T-helper 2 cell (primary cell): ENCODE results near the gene SLC34A1.
A peak's percentile ranks its signal among the peaks of the same experiment; 100 is the strongest.
"Not testable (repeated sequence)": the region's sequence is repeated elsewhere in the genome, so short reads cannot be mapped to it uniquely, and the experiment has no call there.

ENCODE experiments used
- DNase-seq, 5 experiments: peaks; one replicate each; pipeline versions ENCODE4 v3.0.0 to v3.0.0-alpha.2; 2012 to 2022
- total RNA-seq, 2 donors: gene quantifications; one replicate each; lab custom pipeline; 2026; lab: John Stamatoyannopoulos, UW

The SLC34A1 gene, protein sequence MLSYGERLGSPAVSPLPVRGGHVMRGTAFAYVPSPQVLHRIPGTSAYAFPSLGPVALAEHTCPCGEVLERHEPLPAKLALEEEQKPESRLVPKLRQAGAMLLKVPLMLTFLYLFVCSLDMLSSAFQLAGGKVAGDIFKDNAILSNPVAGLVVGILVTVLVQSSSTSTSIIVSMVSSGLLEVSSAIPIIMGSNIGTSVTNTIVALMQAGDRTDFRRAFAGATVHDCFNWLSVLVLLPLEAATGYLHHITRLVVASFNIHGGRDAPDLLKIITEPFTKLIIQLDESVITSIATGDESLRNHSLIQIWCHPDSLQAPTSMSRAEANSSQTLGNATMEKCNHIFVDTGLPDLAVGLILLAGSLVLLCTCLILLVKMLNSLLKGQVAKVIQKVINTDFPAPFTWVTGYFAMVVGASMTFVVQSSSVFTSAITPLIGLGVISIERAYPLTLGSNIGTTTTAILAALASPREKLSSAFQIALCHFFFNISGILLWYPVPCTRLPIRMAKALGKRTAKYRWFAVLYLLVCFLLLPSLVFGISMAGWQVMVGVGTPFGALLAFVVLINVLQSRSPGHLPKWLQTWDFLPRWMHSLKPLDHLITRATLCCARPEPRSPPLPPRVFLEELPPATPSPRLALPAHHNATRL
- 0.27 to 1.2 reads per million in 2 donors for total RNA-seq

DNA sequence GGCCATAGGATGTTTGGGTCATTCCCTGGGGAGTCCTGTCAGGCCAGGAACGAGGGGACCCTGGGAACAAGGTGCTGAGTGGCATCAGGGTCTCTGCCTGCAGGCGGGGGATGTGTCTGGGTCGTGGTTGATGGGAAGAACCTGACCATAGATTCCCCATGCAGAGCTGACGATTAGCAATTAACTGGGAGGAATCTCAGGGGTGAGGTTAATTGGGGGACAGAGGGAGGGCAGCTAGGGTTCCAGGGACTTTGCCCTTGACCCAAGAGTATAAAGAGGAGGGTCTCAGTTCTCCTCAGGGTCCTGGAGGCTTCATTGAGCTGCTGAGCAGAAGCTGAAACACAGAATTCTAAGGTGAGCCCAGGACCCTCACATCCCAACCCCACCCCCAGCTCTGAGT, at the start of gene SLC34A1:
Gene SLC34A1, plus strand, starts transcription at position 301 of the 400 bp plus-strand sequence. CDS start 1,308 bp downstream, outside the sequence.
- DNase-seq: no peak

DNA sequence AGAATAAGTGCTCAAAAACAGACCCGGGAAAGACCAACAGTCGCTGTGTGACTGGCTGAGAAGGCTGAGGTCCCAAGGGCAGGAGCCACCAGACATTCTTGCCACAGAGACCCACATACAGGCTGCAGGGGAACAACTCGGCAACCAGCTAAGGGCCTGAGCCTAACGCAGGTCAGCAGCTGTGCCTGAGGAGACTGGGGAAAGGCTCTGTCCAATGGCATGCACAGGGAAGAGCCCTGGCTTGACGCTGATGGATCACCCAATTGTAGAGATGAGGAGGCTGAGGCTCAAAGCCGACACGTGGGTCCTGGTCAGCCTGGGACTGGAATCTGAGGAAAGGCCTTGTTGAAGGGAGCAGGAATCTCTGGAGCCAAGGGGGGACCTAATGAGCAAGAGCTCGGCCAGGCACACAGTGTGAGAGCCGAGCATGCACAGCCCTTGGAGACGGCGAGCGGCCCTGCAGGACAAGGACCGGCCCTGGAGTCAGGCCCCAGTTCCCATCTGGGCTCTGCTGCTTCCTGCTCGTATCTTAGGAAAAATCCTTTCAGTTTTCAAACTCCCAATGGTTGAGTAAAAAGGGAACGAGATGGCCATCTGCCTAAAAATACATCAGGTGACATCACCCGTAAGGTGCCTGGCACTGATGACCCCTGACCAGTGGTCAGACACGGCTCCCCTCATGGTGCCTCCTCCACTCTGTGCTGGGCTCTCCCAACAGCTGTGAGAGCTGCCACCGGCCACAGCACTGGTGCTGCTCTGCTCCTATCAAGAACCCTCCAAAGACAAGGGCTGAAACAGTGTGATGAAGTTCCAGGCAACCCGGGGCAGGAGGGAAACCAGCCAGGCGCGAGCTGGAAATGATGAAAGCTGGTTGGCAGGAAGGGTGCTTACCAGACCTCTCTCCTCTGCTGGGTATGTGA, 49.2 kb upstream of the SLC34A1 start:
- DNase-seq: no peak

DNA sequence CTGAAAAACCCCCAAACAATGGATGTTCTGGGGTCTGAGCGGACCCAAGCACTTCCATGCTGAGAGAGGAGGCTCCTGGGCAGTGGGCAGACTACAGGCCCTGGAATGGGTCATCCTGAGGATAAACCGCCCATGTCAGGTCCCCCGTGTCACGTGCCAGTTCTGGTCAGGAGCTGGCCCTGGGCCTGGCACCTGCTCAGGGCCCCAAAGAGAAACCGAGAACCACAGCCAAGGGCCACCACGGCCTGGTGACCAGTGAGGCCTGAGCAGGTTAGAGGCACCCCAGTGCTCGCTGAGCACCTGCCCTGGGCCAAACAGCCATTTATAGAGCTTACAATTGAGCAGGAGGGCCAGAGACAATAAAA, 48.6 kb upstream of the SLC34A1 start:
- no peak for DNase-seq

DNA sequence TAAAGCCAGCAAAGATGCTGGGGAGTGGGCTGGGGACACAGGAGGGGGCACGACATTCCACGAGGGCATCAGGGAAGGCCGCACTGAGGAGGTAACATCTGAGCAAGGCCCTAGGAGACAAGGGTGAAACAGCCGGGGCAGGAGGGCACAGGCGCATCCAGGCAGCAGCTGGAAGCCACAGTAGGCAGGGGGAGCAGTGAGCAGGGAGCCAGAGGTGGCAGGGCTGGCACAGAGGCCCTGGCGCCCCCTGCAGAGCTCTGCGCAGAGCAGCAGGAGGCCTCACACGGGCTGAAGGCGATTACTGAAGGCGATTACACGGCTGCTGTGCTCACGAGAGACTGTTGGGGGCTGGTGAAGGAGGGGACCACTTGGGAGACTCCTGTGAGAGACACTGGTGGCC, 48.1 kb upstream of the SLC34A1 start:
- peak in 1 of 5 experiments; percentile 57 for DNase-seq

DNA sequence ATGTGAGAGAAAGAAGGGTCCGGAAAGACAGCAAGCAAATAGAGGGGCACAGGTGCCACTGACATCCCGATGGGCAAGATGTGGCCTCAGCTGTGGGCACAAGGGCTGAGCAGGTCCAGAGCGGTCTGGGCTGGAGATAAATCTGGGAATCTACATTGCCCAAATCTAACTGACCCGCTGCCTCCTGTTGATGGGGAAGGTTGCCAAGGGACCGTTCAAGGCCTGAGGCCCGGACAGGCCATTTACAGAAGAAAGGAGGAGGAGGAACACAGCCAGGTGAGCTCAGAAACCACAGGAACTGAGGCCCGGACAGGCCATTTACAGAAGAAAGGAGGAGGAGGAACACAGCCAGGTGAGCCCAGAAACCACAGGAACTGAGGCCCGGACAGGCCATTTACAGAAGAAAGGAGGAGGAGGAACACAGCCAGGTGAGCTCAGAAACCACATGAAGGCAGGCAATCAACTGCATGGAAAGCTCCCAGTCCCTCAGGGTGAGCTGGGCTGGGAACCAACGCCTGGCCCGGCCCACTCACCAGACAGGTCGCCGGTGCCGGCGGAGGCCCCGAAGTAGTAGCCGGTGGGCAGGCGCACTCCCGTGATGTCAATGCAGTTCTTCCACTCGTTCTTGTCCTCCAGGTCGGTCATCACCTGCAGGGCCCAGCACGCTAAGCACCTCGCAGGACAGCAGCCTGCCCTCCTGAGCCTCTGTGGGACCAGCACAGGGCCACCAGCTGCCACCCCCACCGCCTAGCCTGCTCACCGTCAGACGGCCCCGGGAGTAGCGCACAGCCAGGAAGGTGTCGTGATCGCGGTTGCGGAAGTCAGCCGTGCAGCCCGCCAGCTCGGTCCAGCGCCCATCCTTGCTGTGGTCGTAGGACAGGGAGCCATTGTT, 47.4 kb upstream of the SLC34A1 start:
- DNase-seq: no peak

DNA sequence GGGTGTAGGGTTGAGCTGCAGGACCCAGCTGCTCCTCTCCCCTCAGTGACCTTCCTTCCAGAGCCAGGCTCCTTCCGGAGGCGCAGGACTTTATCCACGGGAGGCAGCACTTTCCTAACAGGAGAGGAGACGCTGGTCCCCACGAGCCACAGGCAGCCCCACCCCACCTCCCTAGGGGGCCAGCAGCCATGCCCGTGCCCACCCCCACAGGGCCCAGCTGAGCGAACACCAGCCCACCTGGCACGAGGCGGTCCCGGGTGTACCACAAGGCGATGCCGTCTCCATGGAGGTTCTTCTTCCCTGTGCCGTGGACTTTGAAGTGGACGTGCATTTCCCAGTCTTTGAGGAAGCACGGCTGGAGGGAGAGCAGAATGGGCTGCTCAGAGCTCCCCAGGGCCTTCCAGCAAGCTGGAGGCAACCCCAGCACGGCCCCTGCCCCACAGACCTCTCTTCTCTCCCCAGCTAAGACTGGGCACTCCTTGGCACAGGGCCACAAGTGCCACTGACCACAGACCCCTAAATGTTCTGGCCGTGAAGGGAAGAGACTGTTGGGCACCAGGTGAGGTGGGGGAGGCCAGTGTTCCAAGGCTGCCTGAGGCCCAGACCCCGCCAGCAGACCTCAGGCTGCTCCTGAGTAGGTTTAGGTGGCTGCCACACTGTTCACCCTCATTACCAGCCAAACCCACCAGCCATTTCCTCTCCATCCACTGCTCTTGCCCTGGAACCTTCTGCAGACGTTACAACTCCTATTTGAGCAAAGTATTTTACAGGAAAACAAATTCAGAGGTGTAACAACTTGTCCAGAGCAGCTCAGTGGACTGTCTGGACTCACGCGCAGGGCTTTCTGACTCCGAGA, 45.8 kb upstream of the SLC34A1 start:
- no peak for DNase-seq

DNA sequence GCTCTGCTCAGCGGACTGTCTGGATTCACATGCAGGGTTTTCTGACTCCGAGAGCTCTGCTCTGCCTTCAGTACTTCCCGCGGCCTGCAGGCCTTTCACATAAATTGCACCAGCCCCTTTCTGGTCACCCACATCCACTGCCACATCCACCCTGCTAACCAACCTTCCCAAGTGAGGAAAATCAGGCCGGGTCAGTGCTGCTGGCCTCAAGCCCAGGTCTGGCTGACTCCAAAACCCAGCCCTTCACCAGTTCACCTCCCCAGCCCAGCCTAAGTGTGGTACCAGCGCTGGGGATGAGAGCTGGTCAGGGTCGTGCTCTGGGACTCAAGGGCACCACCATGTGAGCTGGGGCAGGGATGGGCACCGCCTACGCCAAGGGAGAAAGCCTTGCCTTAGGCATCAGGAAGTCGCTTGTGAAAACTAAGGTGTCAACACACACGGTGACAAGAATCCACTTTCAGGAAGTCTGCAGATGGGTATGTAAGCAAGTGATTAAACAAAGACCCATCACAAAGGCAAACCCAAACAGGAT, 45.1 kb upstream of the SLC34A1 start:
- no peak for DNase-seq

DNA sequence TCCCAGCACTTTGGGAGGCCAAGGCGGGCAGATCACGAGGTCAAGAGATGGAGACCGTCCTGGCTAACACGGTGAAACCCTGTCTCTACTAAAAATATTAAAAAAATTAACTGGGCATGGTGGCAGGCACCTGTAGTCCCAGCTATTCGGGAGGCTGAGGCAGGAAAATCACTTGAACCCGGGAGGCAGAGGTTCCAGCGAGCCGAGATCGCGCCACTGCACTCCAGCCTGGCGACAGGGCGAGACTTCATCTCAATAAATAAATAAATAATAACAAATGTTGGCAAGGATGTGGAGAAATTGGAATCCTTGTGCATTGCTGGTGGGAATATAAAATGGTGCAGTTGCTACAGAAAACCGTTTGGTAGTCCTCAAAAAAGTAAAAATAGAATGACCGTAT, 41.2 kb upstream of the SLC34A1 start:
- DNase-seq: not testable (repeated sequence)

DNA sequence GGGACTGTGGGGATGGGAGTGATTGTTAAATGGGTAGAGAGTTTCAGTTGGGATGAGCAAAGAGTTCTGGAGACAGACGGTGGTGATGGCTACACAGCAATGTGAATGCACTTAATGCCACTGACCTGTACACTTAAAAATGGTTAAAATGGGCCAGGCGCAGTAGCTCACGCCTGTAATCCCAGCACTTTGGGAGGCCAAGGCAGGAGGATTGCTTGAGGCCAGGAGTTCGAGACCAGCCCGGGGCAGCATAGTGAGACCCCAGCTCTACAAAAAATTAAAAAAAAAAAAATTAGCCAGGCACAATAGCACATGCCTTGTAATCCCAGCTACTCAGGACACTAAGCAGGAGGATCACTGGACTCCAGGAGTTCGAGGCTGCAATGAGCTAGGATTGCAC, 40.5 kb upstream of the SLC34A1 start:
- DNase-seq: no peak

DNA sequence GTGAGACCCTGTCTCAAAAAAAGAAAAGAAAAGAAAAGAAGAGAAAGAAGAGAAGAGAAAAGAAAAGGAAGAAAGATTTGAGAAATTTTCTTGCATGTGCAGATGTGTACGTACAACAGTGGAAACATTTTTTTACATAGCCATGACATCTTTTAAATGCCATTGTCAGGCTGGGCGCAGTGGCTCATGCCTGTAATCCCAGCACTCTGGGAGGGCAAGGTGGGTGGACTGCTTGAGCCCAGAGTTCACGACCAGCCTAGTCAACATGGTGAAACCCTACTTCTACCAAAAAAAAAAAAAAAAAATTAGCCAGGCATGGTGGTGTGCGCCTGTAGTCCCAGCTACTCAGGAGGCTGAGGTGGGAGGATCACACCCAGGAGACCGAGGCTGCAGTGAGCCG, 39.3 kb upstream of the SLC34A1 start:
- no peak for DNase-seq

DNA sequence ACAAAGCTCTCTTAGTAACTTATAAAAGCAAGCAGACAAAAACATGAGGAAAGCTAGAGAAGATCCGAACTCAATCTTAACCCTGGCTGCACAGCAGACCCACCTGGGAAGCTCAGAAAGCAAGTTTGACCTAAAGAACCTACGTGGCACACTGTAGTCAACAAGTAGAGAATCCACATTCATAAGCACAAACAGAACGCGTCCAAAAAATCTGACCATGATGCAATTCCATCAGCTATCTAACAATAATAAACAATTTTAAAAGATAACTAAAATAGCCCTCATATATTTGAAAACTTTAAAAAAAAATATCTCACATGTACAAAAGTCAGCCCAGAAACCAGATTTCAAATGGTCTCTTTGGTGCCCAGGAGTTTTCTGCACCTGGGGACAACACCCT, 37.4 kb upstream of the SLC34A1 start:
- DNase-seq: no peak

DNA sequence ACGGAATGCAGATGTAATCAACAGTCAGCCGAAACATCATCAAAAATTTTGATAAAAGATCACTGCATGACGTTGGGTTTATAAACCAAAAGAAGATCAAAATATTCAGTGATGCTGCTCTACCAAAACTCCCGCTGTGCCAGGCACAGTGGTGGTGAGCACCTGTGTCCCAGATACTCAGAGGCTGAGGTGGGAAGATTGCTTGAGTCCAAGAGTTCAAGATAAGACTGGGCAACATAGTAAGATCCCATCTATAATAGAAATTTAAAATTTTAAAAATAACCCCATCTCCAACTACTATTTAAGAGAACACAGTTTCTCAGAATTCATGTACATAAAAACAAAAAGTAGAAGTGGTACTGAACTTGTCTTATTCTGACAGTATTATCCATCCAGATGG, 36.5 kb upstream of the SLC34A1 start:
- no peak for DNase-seq

DNA sequence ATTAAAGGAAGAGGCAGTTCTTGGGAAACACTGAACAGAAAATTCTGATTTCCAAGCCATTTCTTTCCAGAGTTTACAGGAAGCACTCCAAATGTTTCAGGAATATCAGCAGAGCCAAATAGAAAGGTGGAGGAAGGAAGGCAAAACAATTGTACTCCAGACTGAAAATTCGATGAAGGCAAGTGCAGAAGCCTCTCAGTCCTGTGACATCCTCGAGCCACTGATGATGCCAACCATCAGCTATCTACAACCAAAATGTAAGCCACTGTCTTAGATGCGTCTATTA, 34.9 kb upstream of the SLC34A1 start:
- no peak for DNase-seq

DNA sequence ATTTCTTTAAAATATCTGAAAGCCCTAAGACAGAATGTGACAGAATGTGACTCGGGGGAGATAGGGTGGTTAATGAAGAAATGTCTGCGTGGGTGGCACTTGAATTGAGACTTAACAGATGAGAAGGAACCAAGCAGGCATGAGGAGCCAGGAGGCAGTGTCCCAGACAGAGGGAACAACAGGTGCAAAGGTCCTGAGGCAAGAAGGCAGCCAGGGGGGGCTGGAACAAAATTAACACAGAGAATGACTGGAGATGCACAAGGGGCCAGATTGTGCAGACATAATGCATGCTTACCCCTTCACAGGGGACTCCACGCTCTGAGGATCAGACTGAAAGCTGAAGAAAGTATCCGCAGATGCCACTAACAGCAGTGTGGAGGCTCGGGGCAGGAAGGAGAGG, 34.5 kb upstream of the SLC34A1 start:
- DNase-seq: no peak

DNA sequence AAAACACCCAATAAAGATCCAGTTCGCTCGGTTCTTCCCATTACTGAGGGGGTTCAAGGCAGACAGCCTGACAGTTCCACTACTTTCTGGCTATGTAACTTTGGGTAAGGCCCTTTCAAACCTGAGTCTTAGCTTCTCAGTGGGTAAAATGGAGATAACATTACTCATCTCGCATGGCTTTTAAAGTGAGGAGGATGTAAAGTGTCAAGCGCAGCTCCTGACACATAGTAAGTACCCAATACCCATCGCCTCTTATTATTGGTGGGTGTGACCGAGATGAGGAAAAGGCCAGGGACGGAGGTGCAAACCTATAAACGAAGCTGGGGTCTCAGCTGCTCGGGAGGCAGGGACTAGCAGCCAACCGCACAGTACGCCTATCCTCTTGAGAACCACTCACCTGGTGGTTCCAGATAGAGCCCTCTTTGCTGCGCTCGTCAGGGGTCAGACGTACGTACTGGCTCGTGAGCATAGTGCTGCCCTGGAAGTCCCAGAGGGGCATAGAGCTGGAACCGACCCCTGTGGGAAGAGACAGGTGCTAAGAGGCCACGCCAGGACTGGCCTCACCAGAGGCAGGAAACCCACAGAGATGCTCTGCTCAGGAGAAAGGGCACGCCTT, 33.4 kb upstream of the SLC34A1 start:
- peak in 1 of 5 experiments; percentile 41 for DNase-seq

DNA sequence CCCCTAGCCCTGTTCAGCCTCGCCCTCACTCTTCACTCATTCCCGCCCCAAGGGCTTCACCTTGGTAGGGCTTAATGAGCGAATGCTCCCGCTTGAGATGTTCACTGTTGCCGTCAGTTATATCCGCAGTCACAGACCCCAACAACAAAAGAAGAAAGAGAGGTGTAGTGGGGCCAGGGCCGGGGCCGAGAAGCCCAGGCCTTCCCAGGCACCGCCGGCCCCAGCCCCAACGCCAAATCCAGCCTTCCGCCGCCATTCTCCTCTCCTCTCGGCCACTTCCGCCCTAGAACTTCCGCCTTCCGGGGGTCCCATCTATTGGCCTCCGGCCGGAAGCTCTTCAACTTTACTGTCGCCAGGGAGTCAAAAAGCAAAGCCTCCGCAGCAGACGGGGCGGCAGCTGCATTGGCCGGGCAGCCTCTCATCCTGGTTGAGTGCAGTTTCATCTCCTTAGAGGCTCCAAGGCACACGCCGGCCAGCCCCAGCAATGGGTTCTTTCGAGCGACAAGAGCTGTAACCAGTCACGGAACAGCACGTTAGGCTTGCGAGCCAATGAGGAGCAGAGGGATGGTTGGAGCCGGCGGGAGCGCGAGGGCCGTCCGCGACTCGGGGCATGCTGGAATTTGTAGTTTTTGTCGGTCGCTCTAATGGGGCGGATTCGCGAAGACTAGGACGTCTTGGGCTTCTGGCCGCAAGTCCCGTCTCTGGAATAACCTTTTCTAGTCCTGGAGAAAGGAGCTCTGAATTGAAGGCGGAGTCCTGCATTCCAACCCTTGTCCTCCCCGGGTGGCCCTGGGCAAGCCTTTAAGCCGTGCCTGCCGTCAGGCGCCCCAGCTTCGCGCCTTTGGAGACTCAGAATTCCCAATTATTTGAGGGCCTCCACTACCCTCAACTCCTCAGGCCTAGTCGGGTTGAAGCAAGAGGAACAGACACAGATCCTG, 32.6 kb upstream of the SLC34A1 start, which contains the start of gene LMAN2:
Gene LMAN2, minus strand, starts transcription at position 277 of the 938 bp plus-strand sequence. Its CDS starts 21 bp downstream, at position 256.
- DNase-seq: peak; percentile 74 to 98 (median 87)

DNA sequence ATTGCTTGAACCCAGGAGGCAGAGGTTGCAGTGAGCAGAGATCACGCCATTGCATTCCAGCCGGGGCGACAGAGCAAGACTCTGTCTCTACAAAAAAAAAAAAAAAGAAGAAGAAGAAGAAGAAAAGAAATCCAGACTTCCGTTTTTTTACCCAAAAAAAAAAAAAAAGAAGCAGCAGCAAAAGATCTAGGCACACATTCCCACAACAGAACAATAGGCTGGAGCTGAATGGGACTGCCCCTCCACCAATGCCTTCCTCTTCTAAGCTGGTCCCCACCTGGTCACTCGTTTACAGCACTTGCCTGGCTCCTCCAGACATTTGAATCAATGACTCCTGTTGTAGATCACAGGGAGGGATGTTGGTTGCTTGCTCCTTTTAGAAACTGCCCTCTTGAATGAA, 31.1 kb upstream of the SLC34A1 start:
- DNase-seq: no peak

DNA sequence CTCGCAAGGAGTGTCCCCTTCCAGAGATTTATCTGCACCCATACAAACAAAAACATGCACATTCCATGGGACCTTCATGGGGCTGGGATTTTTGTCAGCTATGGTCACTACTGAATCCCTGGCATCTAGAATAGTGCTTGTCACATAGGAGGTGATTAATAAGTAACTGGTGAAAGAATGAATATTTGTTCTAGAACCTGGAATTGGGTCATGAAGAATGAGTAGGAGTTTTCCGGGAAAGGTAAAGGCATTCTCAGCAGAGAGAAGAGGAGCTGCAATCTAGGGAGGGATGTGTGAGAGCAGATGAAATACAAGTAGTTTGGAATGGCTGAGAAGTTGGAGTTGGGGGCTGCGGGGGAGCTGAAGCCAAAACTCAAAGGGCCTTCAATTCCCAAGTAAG, 30.0 kb upstream of the SLC34A1 start:
- no peak for DNase-seq

DNA sequence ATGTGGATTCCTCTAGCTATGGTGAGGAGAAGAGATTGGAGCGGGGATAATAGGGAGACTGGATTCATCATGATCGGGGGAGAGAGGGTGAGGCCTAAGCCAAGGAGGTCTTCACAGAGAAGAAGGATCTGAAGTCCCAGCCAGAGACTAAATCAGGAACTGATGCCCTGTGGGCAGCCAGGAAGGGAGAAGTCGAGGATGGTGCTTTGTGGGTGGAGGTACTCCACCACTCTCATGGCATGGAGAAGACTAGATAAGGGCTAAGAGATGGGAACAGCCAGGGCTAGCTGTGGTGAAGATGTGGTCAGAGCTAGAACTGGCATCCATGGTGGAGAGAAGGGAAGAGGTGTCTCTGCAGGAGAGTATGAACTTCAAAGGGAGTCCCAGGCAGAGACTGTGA, 29.5 kb upstream of the SLC34A1 start:
- no peak for DNase-seq
